GM19099 (cell line): ENCODE results near the gene ADAMTSL3.

Experiments
- POLR2A ChIP-seq: IDR thresholded peaks from 3 replicates; pipeline ENCODE4 v1.6.1; 2011; ENCODE audit warnings: low read depth; ENCODE audit not compliant: insufficient read length; ENCODE audit errors: extremely low read depth

ADAMTSL3 gene

GRCh38 chr15:83922649-83923294 lies 268.8 kb downstream of the ADAMTSL3 start:
- TF ChIP-seq POLR2A = no peak

DNA sequence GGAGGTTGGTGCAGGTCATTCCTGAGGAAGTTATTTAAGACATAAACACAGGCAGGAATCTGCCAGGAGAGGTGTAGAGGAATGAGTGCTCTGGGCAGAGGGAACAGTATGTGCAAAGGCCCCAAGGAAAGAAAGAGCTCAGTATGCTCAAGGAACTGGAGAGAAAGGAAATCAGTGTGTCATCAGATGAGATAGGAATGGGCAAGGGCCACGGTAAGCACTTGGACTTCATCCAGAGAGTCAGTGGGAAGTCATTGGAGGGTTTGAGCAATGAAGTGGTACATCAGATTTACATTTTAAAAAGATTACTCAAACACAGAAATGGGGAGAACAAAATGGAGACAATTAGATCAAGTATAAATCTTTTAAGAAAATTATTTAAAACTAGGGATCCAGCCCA lies 272.2 kb downstream of the ADAMTSL3 start:
- no peak for TF ChIP-seq POLR2A

GRCh38 chr15:83927704-83928391 lies 273.9 kb downstream of the ADAMTSL3 start:
- TF ChIP-seq POLR2A = no peak

DNA sequence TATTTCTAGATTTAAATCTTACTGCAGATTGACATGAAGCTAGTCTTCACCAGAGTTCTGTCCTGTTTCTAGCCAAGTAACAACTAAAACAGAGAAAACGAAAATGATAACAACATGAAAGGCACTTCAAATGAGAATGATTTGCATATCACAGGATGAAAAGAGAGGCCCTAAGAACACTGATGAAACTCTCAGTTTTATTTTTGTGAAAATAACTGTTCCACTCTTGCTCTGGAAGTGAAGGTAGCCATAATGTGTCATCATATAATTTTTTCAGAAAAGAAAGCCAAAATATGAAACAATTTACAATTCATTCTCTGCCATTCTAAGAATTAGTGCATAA lies 274.4 kb downstream of the ADAMTSL3 start:
- TF ChIP-seq POLR2A = no peak

DNA sequence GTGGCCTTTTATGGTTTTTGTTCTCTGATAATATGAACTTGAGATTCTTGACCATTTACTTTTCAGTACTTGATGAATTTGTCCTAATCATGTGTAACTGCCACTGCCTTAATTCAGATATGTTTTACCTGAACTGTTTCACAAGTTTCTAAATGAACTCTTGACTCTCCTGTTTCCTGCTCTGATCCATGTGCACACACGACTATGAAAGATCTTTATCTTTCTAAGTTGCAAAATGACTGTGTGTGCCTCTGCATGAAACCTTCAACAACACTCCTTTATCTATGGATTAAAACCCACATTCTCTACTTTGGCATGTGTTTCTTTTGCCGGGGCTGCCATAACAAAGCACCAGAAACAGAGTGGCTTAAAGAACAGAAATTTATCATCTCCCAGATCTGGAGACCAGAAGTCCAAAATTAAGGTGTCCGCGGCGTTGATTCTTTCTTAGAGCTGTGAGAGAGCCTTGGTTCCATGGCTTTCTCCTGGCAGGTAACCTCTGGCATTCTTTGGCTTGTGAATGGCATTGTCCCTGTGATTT lies 275.0 kb downstream of the ADAMTSL3 start:
- no peak for TF ChIP-seq POLR2A

GRCh38 chr15:83929619-83930018 lies 275.7 kb downstream of the ADAMTSL3 start:
- TF ChIP-seq POLR2A = no peak

GRCh38 chr15:83930392-83931212 lies 276.7 kb downstream of the ADAMTSL3 start:
- no peak for TF ChIP-seq POLR2A

- TF ChIP-seq POLR2A = no peak
Measured at GRCh38 chr15:83935774-83936173, 281.9 kb downstream of the ADAMTSL3 start.

- no peak for TF ChIP-seq POLR2A
Measured at GRCh38 chr15:83940136-83940535, 286.2 kb downstream of the ADAMTSL3 start.

DNA sequence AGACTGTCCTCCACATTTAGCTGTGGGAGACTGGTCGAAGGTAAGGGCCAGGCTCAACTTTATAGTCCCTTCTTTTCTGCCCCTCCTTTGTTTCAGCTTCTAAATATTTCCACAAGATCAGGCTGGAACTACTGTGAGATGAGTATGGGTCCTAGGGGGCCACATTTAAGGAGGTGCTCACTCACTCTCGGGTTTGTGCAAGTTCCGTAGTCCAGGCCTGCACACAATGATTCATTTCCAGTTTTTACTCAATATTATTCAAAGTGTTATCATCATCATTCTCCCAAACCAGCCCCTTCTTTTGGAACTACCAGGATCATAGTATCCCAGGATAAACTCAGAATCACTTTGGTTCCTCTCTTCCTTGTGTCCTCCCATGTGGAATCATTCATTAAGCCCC lies 289.1 kb downstream of the ADAMTSL3 start:
- TF ChIP-seq POLR2A = no peak

DNA sequence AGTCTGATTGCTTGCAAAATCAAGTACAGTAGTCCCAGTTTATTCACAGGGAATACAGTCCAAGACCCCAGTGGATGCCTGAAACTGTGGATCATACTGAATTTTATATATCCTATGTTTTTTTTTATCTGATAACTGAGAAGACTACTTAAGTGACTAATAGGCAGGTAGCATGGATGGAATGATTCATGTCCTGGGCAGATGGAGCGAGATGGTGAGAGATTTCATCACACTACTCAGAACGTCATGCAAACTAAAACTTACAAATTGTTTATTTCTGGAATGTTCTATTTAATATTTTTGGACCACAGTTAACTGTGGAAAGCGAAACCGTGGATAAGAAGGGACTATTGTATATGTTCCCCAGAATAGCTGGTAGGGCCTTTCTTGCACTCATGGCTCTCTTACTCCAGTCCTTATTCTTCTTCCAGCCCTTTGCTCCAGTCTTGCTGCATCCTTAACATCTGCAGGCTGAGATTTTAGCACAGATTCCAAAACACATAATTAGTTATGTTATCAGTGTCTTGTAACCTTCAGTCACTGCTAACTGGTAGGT lies 290.0 kb downstream of the ADAMTSL3 start:
- no peak for TF ChIP-seq POLR2A

DNA sequence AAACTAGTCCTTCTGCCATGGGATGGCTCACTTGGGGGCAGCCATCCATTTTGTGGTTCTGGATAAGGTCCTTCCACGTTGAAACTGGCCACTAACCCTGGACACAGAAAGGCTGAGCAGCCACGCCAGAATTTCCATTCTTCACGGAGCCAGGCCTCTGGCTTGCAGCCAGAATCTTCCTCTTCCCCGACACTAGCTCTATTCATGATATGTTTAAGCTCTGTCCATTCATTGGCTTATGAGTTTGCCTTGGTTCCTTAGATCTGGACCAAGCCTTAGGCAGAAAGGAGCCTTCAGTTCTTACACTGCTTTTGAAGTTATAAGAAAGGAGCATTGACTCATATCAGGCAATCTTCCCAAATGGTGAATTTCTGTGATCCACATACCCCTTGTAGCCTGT lies 293.2 kb downstream of the ADAMTSL3 start:
- TF ChIP-seq POLR2A = no peak

DNA sequence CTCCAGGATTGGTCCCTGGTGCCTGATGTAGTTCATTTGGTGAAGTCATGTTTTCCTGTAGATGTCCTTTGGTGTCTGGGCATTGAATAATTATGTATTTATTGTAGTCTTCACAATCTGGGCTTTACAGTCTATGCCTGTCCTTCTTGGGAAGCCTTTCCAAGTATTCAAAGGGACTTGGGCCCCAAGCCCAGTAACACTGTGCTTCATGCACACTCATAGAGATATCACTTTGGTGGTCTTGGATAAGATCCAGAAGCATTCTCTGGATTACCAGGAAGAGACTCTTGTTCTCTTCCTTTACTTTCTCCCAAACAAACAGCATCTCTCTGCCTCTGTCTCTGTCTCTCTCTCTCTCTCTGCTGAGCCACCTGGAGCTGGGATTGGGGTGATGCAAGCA lies 300.6 kb downstream of the ADAMTSL3 start:
- no peak for TF ChIP-seq POLR2A

DNA sequence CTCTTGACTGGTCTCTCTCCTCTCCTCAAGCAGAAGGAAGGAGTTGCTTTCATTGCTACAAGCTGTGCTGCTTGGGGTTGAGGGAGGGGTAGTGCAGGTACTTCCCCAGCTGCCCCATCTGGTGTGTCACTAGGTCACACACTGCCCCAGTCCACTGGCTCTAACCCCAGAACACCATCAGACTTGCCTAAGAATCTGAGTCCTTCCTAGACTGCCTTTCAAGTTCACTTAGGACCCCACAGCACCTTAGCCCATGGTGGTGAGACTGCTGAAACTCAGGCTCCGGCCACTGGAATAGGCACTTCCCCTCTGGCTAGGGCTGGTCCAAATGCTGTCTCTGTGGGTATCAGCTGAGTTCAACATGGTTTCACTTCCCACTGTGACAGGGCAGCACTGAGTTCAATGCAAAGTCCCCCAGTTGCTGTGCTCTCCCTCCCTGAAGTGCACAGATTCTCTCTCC lies 301.9 kb downstream of the ADAMTSL3 start:
- TF ChIP-seq POLR2A = no peak

- TF ChIP-seq POLR2A = no peak
Measured at GRCh38 chr15:83956887-83957286, 303.0 kb downstream of the ADAMTSL3 start.
